Gastroesophageal sphincter (tissue), 3 donors: ENCODE data around the gene KCNK7.

Source experiments
- EP300 ChIP-seq: sonication (generic); formaldehyde crosslinking; IDR thresholded peaks from one replicate; pipeline ENCODE4 v1.6.1; 2017; ENCODE audit warnings: antibody characterized with exemption, mild to moderate bottlenecking
- POLR2A ChIP-seq, 2 donors: fragments of 450-650 bp; IDR thresholded peaks; one replicate each; pipeline ENCODE4 v1.6.1; 2017; ENCODE audit warnings: antibody characterized with exemption in 2 of 2, mild to moderate bottlenecking in 2 of 2, moderate library complexity in 1 of 2
- POLR2AphosphoS5 ChIP-seq: sonication (generic); formaldehyde crosslinking; IDR thresholded peaks from one replicate; pipeline ENCODE4 v1.6.1; 2017; ENCODE audit warnings: antibody characterized with exemption
- TF ChIP-seq, protein P1 (sequence below), 4 experiments: fragments of 200-600 bp in 2 of 4; fragments of 450-650 bp in 2 of 4; sonication (generic) in 1 of 4; IDR thresholded peaks; one replicate each; pipeline ENCODE4 v1.5.1; 2017 to 2019; ENCODE audit warnings: antibody characterized with exemption in 4 of 4, mild to moderate bottlenecking in 2 of 4, moderate library complexity in 2 of 4

DNA sequence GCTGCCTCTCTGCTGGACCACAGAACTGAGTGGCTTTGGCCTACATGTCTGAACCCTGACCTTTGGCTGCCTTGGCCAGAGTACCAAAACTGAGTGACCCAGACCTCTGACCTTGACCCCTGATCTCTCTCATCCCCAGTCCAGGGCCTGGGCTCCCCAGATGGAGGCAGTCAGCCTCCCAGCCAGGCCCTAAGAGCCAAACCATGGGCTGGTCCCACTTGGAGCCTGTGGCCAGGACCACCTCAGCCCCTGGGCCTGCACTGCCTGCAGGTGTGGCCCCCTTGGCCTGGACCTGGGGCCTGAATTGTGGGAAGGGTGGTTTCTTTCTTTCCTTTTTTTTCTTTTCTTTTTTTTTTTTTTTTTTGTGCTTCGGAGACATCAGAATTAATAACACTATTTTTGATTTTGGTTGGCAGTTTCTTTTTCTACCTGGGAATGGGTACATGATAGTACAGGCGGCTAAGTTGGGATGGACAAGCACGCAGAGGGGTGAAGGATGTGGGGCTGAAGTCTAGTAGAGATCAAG is 41.5 kb upstream of the KCNK7 start:
- TF ChIP-seq, protein P1, sequence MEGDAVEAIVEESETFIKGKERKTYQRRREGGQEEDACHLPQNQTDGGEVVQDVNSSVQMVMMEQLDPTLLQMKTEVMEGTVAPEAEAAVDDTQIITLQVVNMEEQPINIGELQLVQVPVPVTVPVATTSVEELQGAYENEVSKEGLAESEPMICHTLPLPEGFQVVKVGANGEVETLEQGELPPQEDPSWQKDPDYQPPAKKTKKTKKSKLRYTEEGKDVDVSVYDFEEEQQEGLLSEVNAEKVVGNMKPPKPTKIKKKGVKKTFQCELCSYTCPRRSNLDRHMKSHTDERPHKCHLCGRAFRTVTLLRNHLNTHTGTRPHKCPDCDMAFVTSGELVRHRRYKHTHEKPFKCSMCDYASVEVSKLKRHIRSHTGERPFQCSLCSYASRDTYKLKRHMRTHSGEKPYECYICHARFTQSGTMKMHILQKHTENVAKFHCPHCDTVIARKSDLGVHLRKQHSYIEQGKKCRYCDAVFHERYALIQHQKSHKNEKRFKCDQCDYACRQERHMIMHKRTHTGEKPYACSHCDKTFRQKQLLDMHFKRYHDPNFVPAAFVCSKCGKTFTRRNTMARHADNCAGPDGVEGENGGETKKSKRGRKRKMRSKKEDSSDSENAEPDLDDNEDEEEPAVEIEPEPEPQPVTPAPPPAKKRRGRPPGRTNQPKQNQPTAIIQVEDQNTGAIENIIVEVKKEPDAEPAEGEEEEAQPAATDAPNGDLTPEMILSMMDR (IDR thresholded peaks at IDR 0.05): no peak
- TF ChIP-seq POLR2AphosphoS5: no peak
- no peak for TF ChIP-seq POLR2A (IDR thresholded peaks at IDR 0.05)
- no peak for TF ChIP-seq EP300
